ENCODE results near the gene CD5L.

The CD5L gene

DNA sequence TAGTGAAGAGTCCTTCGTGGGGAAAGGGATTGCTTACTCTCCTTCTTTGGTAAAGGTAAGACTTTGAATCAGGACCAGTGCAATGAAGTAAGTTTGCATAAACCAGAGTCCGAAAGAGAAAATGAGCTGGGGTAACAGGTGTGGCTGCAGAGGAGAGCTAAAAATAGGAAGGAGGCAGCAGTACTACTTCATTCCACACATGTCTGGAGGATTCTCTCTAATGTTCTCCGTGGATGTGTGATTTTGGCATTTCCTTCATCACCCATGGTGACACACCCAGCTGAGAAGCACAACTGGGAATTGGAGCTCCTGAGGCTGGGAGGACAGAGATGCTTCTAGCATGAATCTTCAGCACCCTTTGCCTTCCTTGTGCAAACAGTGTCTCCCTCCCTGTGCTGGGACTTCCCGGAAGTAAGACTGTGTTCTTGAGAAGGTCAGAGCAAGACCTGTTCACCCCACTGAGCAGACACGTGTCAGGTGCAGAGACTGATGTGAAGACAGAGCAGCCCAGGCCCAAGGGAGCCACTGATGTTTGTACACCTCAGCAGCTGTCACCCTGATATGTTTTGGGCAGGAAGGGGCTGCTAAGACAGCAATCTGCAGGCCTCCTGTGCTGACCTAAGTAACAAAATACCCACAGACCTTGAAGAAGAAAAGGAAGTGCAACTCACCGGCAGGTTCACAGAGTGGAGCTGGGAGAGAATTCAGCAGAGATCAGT is 35.0 kb downstream of the CD5L start:
- no peak for DNase-seq

DNA sequence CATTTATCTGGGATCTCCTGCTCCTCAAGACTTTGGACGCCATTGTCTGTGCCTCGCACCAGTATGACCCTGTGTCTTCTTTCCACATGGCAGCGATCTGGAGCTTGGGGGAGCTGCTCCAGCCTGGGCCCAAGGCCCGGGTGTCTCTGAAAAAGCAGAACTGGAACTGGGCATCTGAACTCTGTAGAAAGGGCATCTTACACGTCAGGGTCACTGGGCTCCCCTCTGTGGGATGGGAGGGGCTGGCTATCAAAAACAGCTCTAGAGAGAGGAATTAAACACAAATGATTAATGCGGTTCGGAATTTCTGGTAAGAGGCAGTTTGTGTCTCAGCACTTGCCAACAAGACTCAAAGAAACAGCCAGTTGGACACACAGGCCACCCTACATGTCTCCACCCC is 37.8 kb downstream of the CD5L start:
- DNase-seq = no peak

DNA sequence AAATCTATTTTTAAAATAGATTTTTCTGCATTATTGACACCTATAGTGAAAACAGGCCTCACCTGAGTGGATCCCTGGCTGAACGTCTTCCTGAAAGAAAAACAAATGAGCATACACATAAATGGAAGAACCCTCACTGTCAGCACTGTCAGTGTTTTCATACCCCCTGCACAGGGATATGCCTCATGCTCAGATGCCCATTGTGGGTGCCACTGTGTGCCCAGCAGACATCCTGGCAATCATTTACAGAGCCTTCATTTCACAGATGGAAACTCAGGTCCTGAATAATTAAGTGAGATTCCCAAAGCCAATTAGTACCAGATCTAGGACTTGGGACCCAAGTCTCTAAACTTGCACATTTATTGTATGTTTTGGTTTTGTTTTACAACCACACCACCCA is 41.6 kb downstream of the CD5L start:
- DNase-seq = no peak

DNA sequence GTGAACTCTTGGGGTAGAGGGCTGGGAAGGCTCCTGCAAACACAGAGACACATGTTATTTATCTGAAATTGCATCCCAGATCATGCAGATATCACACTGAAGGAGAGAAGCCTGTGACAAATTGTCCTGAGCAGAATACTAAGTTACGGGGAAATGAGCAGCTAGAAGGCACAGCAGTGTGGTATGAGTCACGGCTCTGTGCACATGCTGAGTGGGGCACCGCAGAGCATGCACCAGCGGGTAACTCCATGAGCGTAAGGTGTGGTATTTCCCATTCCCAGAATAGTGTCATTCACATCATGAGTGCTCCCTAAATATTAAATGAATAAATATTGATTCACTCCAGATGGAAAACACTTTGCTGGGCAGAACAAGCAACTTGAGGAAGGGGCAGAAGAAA is 43.4 kb downstream of the CD5L start:
- DNase-seq = no peak

DNA sequence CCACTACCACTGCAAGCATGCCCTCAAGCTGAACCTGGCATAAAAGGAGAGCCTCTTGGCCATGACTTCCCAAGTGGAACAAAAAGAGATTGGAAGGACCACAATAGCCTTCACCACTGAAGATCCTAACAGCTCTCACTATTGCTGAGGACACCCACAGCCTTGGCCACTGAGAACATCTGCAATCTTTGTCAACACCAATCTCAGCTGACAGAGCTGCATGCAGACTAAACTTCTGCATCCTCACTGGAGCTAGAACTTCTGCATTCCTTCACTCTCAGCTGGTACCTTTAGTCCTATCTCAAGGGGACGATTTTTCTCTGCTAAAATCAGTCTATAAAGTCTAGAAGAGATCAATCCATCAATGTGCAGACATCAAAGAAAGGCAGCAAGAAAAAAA is 56.4 kb downstream of the CD5L start:
- no peak for DNase-seq

DNA sequence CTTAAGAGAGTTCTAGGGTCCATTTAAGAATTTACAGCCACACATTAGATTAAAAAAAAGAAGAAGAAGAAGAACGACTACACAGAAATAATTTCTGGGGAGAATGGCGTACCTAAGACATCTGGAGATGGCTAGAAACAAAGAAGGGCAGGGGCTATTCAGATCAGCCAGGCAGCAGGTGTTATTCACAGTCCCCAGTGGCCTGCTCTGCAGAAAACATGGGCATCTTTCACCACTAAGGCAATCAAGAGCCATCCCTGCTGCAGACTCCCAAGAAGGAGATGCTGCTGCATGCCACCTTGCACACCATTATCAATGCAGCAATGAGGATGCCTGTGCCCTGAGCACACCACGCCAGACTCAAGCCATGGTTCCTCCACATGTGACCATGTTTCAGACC is 56.8 kb downstream of the CD5L start:
- DNase-seq = no peak

DNA sequence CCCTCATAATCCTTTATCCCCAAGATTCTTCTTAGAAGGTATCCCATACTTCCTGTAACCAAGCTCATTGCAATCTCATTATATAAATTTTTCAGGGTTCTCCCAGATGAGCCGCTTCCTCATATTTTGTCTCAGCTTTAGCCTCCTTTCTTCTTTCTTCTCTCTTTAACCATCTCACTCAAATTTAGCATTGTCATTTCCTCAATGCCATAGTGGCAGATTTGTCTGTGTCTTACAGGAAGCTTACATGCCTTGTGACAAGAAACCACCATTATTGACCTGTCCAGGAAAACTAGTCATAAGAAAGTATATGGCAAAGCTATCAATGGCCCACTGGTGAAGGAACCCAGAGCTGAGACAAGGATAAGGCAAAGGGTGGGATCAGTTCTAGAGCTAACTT is 58.7 kb downstream of the CD5L start:
- no peak for DNase-seq

DNA sequence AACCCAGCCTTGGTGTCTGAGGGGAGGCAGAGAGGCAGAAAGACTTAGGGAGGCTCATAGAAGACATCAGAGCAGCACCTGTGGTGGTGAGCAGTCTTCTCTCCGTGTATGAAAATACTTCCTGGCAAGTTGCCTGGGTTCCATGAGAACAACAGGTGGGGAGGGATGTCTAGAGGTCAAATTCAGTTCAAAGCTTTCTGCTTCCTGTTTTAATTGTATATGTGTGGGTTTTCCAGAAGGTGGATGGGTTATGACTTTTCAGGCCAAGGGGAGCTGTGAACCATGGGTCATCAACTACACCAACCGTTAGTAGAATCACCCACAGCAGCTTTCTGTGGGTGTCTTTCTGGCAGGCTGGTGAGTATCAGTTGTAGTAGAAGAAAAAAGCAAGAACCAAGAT is 60.6 kb downstream of the CD5L start:
- DNase-seq = no peak

All from stimulated activated CD4-positive, alpha-beta T cell treated with anti-CD3 and anti-CD28 coated beads, Interleukin-4, amount 100 ng/mL, for 24 hours (primary cell).